Measurements from ENCODE around the gene SERINC5.

SERINC5 gene

GRCh38 chr5:80091792-80092192 lies 164.1 kb downstream of the SERINC5 start:
- peak; percentile 55 for FAIRE-seq

GRCh38 chr5:80090884-80091166 lies 165.0 kb downstream of the SERINC5 start:
- FAIRE-seq: no peak

- peak; percentile 91 for FAIRE-seq
These were observed 172.6 kb downstream of the SERINC5 start for GRCh38 chr5:80083101-80083890.

DNA sequence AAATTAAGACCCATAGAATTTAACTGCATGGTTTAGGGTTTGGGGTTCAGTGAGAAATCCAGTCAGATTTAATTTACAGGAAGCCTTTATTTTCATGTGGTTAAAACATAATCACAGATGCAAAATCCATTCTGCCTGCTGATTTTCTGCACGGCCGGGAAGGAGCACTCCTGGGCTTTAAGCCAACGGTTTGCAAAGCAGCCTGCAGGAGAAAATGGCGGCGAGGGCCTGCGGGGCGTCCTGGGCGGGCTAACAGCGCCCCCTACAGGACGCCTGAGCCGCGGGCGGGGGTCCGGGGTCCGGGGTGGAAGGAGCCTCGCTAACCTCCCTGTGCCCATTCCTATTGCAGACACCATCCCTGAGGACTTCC lies 173.1 kb downstream of the SERINC5 start:
- no peak for FAIRE-seq

DNA sequence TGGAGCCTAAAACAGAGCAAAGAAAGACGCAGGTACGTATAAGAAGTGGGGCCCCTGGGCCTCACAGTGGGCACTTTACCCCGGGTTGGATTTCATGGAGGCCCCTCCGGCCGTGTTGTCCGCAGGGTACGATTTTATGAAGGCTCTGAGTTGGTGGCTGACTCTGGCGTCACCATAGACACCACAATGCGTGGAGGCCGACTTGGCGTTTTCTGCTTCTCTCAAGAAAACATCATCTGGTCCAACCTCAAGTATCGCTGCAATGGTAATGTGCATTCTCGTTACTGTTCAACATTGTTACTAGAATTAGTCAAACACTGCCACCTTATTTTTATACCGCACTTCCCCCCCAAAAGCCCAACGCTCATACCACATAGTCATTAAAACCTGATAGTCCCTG lies 173.6 kb downstream of the SERINC5 start:
- FAIRE-seq: no peak

DNA sequence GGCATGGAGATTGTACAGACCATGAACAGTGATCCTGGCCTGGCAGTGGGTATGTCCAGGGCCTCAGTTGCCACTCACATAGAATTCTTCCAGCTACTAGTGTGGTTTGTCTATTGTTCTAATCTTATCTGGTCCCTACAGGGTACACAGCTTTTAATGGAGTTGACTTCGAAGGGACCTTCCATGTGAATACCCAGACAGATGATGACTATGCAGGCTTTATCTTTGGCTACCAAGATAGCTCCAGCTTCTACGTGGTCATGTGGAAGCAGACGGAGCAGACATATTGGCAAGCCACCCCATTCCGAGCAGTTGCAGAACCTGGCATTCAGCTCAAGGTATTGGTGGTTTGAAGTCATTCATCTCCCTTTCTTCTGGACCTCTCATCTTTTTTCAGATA lies 176.9 kb downstream of the SERINC5 start:
- FAIRE-seq: no peak

DNA sequence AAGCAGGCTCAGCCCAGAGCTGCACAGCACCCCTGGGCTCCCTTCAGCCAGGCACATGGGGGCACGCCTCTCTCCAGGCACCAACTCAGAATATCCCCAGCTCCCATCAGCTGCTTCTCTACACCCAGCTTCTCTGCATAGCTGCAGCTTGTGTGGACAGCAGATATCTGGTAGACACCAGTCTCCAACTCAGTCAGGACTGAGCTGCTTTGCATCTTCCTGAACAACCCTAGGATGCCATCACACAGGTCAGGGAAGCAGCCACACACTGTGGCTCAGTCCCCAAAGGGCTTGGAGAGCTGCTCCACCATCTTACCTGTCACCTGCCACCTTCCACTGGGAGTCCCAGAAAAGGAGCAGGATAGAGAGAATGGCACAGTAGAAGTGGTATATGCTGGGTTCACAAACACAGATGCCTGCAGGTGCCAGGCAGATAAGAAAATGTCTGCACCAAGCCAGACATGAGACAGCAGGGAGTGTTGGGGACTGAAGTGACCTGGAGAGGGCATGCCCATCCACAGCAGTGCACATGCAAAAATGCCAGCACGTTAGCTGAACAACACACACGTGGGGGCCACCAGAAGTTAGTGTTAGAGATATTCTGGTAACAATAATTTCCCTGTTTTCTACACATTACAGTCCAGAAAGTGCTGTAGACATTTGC lies 178.7 kb downstream of the SERINC5 start:
- no peak for FAIRE-seq

DNA sequence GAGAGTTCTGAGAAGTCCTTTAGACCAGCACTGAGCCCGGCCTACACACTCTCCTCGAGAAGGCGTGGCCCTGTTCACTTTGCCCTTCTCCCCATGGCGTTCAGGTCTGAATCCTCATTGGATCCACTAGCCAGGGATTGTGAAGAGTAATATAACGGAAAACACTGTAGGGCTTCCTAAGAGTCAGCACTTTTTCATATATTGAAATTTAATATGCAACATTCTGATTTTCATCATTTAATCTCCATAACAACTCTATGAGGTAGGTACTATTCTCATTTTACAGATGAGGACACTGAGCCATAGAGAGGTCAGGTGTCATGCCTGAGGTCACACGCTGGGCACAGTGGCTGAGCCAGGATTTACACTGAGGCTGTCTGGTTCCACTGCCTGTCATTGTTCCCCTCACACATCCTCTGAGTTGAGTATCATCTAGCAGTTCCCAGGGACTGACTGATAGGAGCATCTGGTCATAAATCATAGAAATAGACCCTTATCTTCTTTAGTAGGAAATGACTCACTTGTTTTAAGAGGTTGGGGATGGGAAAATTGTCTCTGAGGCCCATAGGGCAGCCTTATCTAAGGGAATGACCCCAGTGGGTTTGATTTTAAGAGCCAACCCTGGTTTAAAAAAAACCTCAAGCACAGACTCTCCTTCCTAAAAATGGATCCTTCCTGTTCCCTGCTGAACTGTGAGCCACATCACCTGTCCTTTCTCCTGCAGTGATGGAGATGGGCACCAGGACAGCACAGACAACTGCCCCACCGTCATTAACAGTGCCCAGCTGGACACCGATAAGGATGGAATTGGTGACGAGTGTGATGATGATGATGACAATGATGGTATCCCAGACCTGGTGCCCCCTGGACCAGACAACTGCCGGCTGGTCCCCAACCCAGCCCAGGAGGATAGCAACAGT lies 179.5 kb downstream of the SERINC5 start:
- FAIRE-seq: no peak

- FAIRE-seq: no peak
These were observed 183.5 kb downstream of the SERINC5 start for GRCh38 chr5:80072103-80073073.

- no peak for FAIRE-seq
These were observed 184.3 kb downstream of the SERINC5 start for GRCh38 chr5:80071510-80072021.

DNA sequence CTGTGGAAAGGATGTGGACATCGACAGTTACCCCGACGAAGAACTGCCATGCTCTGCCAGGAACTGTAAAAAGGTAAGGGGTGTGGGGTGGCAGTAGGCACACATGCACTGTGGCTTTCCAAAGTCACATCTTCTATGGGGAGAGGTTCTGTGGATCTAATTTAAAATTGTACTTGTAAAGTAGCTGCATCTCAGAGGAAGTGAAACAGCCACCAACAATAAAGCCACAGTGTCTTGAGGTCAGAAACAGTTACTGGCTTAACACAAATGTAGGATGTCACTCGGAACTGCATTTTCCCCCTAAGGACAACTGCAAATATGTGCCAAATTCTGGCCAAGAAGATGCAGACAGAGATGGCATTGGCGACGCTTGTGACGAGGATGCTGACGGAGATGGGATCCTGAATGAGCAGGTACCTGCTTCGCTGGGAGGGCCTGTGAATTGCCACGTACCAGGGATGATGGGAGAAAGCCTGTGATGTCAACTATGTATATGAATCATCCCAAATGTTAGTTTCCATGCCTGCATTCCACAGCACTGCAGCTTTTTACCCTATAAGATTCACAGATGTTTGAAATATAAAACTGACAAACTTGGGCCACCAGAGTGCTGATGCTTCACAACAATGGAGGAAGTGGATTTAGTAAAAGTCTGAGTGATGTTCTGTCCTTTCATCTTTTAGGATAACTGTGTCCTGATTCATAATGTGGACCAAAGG lies 185.4 kb downstream of the SERINC5 start:
- FAIRE-seq: no peak

DNA sequence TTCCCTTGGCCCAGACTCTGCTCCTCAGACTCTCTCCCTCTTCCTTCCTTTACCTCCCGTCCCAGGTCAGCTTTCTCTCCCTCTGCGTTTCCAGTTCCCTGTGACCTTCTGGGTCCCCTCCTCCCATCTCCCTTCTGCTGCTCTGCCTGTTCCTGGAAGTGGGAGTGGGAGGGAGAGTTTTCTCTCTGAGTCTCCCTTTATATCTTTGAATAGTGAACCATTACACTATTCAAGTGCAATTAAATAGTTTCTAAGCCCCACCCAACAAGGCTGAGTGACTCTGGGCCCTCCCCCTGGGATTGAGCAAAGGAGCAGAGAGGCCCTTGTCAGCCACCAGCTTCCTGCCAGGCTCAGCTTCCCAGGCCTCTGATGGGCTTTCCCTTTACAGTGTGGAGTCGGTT lies 185.9 kb downstream of the SERINC5 start:
- FAIRE-seq: no peak

DNA sequence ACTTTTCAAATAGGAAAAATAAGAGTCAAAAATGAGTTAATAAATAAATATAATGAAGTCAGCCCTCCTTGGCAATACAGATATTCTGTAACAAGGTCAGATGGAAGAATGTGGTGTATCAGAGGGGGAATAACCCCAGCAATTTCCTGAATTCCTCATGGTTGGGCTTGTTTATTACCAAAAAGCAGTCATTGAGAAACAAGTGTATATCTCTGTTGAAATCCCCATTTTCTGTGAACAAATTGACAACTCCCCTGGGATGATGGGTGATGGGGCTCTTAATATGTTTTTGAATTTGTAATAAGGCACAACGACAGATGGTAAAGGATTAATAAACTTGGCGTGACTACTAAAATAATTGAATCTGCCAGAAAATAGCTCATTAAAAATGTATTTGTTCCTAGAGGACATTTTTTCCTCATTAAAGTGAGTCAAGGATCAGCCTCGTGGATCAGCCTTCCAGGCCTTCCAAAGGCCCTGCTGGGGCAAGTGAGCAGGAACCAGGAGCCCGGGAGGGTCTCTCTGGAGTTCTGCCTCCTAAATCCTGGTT lies 186.5 kb downstream of the SERINC5 start:
- no peak for FAIRE-seq

DNA sequence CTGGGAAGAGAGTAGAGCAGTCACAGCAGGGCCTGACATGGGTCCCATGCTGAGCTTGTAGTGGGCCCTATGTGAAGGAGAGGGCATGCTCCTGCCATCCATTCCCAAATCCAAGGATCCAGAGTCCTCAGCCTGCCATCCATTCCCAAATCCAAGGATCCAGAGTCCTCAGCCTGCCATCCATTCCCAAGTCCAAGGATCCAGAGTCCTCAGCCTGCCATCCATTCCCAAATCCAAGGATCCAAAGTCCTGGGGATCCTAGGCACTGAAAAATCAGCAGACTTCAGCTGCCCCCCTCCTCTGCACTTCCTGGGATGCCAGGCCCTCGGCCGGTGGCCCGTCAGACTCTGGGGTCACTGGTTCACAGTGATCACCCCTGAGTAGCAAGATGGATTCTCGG lies 187.1 kb downstream of the SERINC5 start:
- FAIRE-seq: no peak

GRCh38 chr5:80068246-80068636 lies 187.6 kb downstream of the SERINC5 start:
- FAIRE-seq: no peak

DNA sequence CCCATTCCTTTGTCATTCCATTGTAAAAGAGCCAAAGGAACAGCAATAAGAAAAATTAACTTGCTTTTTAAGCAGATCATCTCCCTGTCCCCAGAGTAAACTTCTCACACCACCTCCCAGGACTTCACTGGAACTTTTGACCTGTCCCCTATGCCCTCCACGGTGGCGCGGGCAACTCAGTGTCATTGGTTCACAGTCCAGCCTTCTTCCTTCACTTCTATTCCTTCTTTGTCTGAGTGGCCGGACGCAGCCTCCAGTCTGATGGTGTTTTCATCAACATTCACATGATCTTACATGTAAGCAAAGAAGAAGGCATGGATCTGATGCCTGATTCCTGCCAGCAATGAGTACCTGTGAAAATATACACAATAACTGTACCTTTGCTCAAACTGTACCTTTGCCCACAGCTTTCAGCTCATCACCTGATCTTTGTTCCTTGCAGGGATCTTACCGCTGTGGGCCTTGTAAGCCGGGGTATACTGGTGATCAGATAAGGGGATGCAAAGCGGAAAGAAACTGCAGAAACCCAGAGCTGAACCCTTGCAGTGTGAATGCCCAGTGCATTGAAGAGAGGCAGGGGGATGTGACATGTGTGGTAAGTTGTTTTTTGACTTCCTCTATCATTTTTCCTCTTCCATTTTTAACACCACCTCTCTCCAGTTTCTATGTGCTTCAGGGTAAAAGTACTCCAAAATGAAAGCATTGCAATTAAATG lies 188.2 kb downstream of the SERINC5 start:
- no peak for FAIRE-seq

- no peak for FAIRE-seq
These were observed 188.8 kb downstream of the SERINC5 start for GRCh38 chr5:80067016-80067415.

DNA sequence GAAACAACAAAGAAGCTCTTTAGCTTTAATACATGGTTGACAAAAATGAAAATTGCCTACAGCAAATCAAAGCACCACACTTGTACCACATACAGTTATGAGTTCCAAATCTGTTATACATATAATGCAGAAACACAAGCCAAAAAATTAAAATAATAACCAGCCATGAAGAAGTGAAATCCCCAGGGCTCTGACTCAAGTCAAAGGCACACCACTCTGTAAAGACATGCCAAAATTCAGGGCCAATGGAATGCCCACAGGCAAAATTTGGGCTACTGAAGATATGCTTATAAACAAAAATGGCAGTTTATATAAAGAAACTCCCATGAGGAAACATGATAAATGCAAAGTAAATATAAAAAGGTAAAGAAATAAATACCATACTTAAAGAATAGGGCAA lies 191.7 kb downstream of the SERINC5 start:
- no peak for FAIRE-seq

All from TTC549 (cell line).